DMS 273 (cell line): Measurements from ENCODE around the gene CTIF.

Experiments used
- DNase-seq: peaks from one replicate; lab custom pipeline; 2025; ENCODE audit not compliant: unreplicated experiment; lab: John Stamatoyannopoulos, UW

The CTIF gene

GRCh38 chr18:48599391-48599790 is 60.6 kb downstream of the CTIF start:
- no peak for DNase-seq

GRCh38 chr18:48600046-48600445 is 61.2 kb downstream of the CTIF start:
- no peak for DNase-seq

- no peak for DNase-seq
Observed at GRCh38 chr18:48600456-48601090, 61.7 kb downstream of the CTIF start.

GRCh38 chr18:48601343-48601742 is 62.5 kb downstream of the CTIF start:
- no peak for DNase-seq

- no peak for DNase-seq
Observed at GRCh38 chr18:48602759-48603390, 64.0 kb downstream of the CTIF start.

- peak; percentile 74 for DNase-seq
Observed at GRCh38 chr18:48605408-48605845, 66.6 kb downstream of the CTIF start.

- no peak for DNase-seq
Observed at GRCh38 chr18:48607056-48607984, 68.5 kb downstream of the CTIF start.

GRCh38 chr18:48608581-48608980 is 69.8 kb downstream of the CTIF start:
- DNase-seq, result peak; percentile 88

GRCh38 chr18:48609114-48609513 is 70.3 kb downstream of the CTIF start:
- no peak for DNase-seq

GRCh38 chr18:48609820-48610815 is 71.3 kb downstream of the CTIF start:
- DNase-seq, result no peak

- DNase-seq, result no peak
Observed at GRCh38 chr18:48611203-48611602, 72.4 kb downstream of the CTIF start.

- DNase-seq, result no peak
Observed at GRCh38 chr18:48611785-48612480, 73.1 kb downstream of the CTIF start.

- DNase-seq, result no peak
Observed at GRCh38 chr18:48612511-48612910, 73.7 kb downstream of the CTIF start.

GRCh38 chr18:48612917-48613316 is 74.1 kb downstream of the CTIF start:
- DNase-seq, result no peak

- no peak for DNase-seq
Observed at GRCh38 chr18:48613589-48614404, 75.0 kb downstream of the CTIF start.

- no peak for DNase-seq
Observed at GRCh38 chr18:48615566-48616401, 77.0 kb downstream of the CTIF start.

- no peak for DNase-seq
Observed at GRCh38 chr18:48616484-48617255, 77.8 kb downstream of the CTIF start.
